Pancreas (tissue), 10 donors: ENCODE measurements around the gene KLHL26. TPM values are rescaled to one million over a fixed set of nuclear protein-coding genes. Genes with fewer than 3 reads are reported as not detected.
"Not testable (repeated sequence)": the region's sequence is repeated elsewhere in the genome, so short reads cannot be mapped to it uniquely, and the experiment has no call there.

Source experiments
- ATAC-seq, 4 donors: fragments of 200-7000 bp; cut with Tn5 transposase; one replicate each; pipeline versions ENCODE4 v1.8.0 to v1.9.1; 2020; ENCODE audit warnings: mild to moderate bottlenecking in 4 of 4, moderate library complexity in 4 of 4
- DNase-seq, 6 donors: peaks; one replicate each; pipeline ENCODE4 v3.0.0-alpha.2; 2020
- FAIRE-seq: peaks from 2 replicates; lab custom pipeline; 2012; peaks lifted over from hg19 to GRCh38; lab: Jason Lieb, UNC
- H3K27ac ChIP-seq, 4 donors: fragments of 200-600 bp; sonication (generic); 1 replicate in 3 of 4; 2 replicates in 1 of 4; pipeline versions ENCODE4 v1.5.0 to v1.8.0; 2020
- H3K27me3 ChIP-seq, 4 donors: fragments of 200-600 bp; one replicate each; pipeline ENCODE4 v1.8.0; 2021
- H3K36me3 ChIP-seq, 3 donors: fragments of 200-600 bp; sonication (generic) in 1 of 3; one replicate each; pipeline versions ENCODE4 v1.5.0 to v1.8.0; 2020 to 2021
- H3K4me1 ChIP-seq, 3 donors: fragments of 200-600 bp; one replicate each; pipeline ENCODE4 v1.8.0; 2021
- H3K4me3 ChIP-seq, 4 donors: fragments of 200-600 bp; sonication (generic) in 2 of 4; one replicate each; pipeline versions ENCODE4 v1.5.0 to v1.8.0; 2020 to 2021
- H3K9me3 ChIP-seq, 4 donors: fragments of 200-600 bp; one replicate each; pipeline ENCODE4 v1.8.0; 2021
- WGBS, 2 donors: extraction: QIAGEN DNeasy Blood & Tissue Kit; methylation state at CpG; one replicate each; pipeline ENCODE4 v1.1.7; 2013; 5-methylcytosine and 5-hydroxymethylcytosine counted together
- intact Hi-C, 3 donors: fragments of 100-400 bp; cut with DNase I; formaldehyde crosslinking; loops; one replicate each; pipeline versions ENCODE4 v1.11.1 to v1.14.2; 2022
- polyA plus RNA-seq, 2 donors: library from polyadenylated mRNA; stranded (reverse); fragments of 200-250 nt; gene quantifications; one replicate each; pipeline ENCODE4 v1.2.3, GENCODE V29; 2013
- total RNA-seq, 6 donors: library from RNA; stranded (reverse); fragmentation: NEBNext Ultra II Directional in 4 of 6; extraction: Animal tissue kit (Norgen Biotek cat#: 25700) in 4 of 6; gene quantifications; one replicate each; pipeline versions ENCODE4 v1.2.1 to v1.2.4, GENCODE V29; 2021 to 2023
- TF ChIP-seq, protein P1 (sequence below), 4 donors: fragments of 200-600 bp; sonication (generic) in 3 of 4; IDR thresholded peaks; one replicate each; pipeline versions ENCODE4 v1.5.0 to v1.8.0; 2021; ENCODE audit warnings: antibody characterized with exemption in 4 of 4
- donor health status: healthy with polysubstance abuse.
- donor health status: DM: no; HTN: no; CAD: no; lungs with moderate emphysema.
- donor health status: DM: no; HTN: no; CAD: no.
- donor health status: control.
- donor health status: control.
- donor health status: Bipolar disorder and iron deficiency.
- donor health status: DM: yes; HTN: yes; CAD: no.
- donor health status: DM: no; HTN: no; CAD: no.
- donor health status: DM: no; HTN: no; CAD: no.
- donor health status: DM: yes; HTN: yes; CAD: no.

Gene KLHL26
- total and polyA plus RNA-seq, 8 donors = 3.2 to 7.8 (median 5.0) TPM

DNA sequence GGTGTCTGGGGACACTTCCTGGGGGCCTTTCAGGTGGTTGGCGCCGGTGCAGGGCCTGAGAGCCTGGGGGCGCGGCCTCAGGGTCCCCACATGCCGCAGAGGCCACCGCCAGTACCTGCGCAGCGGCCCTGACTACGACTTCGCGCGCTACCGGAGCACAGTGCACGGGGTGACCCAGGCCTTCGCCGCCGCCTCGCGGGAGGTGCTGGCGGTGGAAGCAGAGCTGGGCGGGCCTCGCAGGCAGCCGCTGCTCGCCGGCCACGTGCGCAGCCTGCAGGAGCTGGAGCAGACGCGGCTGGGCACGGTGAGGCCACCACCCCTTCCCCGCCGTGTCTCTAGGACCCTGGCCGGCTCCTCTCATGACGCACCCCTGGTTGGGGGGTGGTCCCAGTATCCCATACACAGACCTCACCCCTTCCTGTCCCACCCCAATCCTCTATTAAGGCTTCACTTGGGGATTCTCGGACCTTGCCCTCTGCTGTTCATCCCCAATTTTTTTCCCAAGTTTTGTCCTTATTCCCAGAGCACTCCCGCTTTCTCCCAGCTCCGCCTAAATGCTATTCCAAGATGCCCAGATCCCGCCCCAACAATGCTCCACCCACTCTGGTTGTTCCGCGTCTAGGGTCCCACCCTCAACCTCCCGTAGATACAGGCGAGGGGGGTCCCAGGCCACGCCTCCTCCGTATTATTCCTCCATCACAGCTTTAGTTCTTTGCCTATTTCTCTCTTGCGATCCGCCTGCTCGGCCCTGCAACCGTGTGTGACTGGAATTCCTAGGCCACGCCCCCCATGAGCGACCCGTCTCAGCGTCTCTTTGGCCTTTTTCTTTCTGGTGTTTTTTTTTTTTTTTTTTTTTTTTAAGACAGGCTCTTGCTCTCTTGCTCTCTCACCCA lies 47.2 kb upstream of the KLHL26 start:
- TF ChIP-seq, protein P1, sequence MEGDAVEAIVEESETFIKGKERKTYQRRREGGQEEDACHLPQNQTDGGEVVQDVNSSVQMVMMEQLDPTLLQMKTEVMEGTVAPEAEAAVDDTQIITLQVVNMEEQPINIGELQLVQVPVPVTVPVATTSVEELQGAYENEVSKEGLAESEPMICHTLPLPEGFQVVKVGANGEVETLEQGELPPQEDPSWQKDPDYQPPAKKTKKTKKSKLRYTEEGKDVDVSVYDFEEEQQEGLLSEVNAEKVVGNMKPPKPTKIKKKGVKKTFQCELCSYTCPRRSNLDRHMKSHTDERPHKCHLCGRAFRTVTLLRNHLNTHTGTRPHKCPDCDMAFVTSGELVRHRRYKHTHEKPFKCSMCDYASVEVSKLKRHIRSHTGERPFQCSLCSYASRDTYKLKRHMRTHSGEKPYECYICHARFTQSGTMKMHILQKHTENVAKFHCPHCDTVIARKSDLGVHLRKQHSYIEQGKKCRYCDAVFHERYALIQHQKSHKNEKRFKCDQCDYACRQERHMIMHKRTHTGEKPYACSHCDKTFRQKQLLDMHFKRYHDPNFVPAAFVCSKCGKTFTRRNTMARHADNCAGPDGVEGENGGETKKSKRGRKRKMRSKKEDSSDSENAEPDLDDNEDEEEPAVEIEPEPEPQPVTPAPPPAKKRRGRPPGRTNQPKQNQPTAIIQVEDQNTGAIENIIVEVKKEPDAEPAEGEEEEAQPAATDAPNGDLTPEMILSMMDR (IDR thresholded peaks at IDR 0.05) = peak in 1 of 4 donors; percentile 4
- Histone ChIP-seq H3K27me3 (no peaks in the 10 kb centered on the region), H3K27ac (peak overlapping the region; percentile 76 to 90 (median 84)), H3K4me3 (peak overlapping the region; percentile 69 to 99 (median 85)), H3K36me3 (peaks cover 0 to 6% (median 0%) of the 10 kb centered on the region in 3 donors), H3K9me3 (no peaks in the 10 kb centered on the region), H3K4me1 (peaks cover 3 to 9% (median 5%) of the 10 kb centered on the region in 3 donors)
- ATAC-seq = peak; percentile 72 to 79 (median 74)
- peak; percentile 51 to 90 (median 72) for DNase-seq
- intact Hi-C loops = no loop called here
- FAIRE-seq = no peak
- 22 to 24% methylated on average over 44 to 52 of the region's 52 CpGs for WGBS, 2 donors

DNA sequence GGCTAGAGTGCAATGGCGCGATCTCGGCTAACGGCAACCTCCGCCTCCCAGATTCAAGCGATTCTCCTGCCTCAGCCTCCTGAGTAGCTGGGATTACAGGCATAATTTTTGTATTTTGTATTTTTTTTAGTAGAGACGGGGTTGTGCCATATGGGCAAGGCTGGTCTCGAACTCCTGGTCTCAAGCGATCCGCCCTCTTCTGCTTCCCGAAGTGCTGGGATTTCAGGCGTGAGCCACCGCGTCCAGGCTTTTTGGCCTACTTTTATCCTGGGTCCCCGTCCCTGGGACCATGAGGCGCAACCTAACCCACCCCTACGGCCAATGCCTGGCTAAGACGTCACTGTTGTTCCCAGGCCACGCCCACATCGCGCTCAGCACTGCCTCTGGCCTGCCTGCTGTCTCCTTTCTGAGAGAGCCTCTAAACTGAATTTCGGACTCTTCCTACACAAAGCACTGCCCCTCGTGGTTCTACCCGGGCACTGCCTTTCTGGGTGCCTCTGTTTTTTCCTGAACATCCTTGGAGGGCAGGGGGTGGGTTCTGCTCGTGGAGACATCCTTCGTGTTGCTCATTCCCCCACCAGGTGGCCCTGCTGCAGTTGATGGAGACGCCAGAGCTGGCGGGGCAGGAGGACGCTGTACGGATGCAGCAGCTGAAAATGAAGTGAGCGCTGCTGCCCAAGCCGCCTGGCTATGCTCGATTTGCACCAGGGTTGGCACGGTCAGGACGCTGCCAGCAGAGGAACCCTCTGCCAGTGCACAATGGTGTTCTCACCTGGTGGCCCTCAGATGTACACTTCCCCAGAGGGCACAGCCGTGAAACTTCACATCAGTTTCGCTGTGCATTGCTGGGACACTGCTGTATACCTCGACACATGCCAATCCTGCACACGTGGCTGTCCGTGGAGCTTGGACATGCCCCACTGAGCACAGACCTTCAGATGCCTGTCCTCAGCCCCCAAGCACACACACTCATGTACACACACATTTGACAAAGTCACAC lies 46.3 kb upstream of the KLHL26 start:
- TF ChIP-seq, protein P1 (IDR thresholded peaks at IDR 0.05) = no peak
- H3K27me3 ChIP-seq = no peaks in the 10 kb centered on the region
- FAIRE-seq (no peak), ATAC-seq (no peak), DNase-seq (peak in 1 of 6 donors; percentile 64)
- no peak overlapping the region for H3K4me3 ChIP-seq
- H3K9me3 ChIP-seq = no peaks in the 10 kb centered on the region
- peaks cover 5 to 14% (median 8%) of the 10 kb centered on the region in 3 donors for H3K4me1 ChIP-seq
- intact Hi-C loops = no loop called here
- no peak overlapping the region for H3K27ac ChIP-seq
- peaks cover 0 to 6% (median 0%) of the 10 kb centered on the region in 3 donors for H3K36me3 ChIP-seq
- 86 to 88% methylated on average over 40 of the region's 40 CpGs for WGBS, 2 donors

DNA sequence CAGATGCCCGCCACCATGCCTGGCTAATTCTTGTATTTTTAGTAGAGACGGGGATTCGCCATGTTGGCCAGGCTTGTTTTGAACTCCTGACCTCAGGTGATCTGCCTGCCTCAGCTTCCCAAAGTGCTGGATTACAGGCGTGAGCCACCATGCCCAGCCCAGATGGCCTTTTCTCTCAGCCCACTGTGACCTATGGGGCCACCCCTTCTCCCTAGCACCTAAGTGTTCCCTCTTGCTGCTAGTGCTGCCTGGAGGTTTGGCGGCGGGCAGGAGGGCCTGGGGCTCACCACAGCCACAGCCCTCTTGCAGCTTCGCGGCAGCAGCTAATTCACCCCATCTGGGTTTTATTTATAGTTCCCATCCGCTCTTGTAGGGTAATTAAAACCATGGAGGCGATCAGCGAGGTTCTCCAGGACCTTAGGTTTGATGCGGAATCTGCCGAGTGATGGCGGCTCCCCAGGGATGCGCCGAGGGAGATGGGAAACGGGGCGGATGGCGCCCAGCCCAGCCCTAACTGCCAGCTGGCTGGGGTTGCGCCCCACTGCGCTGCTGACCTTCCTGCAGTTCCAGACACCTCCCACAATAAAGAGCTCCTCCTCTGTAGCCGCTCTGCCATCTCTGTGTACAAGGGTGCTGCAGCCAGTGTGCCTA lies 45.0 kb upstream of the KLHL26 start:
- no peak for ATAC-seq
- Histone ChIP-seq H3K4me3 (no peak overlapping the region), H3K27me3 (no peaks in the 10 kb centered on the region), H3K27ac (no peak overlapping the region), H3K9me3 (no peaks in the 10 kb centered on the region), H3K36me3 (peaks cover 0 to 6% (median 0%) of the 10 kb centered on the region in 3 donors), H3K4me1 (peaks cover 5 to 16% (median 8%) of the 10 kb centered on the region in 3 donors)
- intact Hi-C loops = no loop called here
- WGBS, 2 donors = 92 to 94% methylated on average over 22 of the region's 22 CpGs
- DNase-seq = peak in 1 of 6 donors; percentile 47
- TF ChIP-seq, protein P1 (IDR thresholded peaks at IDR 0.05) = no peak
- FAIRE-seq = no peak

DNA sequence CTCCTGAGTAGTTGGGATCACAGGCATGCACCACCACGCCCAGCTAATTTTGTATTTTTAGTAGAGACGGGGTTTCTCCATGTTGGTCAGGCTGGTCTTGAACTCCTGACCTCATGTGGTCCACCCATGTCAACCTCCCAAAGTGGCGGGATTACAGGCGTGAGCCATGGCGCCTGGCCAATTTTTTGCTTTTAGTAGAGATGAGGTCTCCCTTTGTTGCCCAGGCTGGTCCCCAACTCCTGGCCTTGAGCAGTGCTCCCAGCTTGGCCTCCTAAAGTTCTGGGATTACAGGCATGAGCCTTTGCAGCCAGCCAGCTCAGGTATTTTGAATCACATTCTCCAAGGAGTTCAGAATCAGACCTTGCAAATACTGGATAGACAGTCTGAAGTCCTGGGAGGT lies 44.1 kb upstream of the KLHL26 start:
- H3K4me1 ChIP-seq = peaks cover 5 to 16% (median 8%) of the 10 kb centered on the region in 3 donors
- H3K27me3 ChIP-seq, H3K36me3 ChIP-seq, FAIRE-seq, intact Hi-C loops, H3K9me3 ChIP-seq, H3K27ac ChIP-seq, H3K4me3 ChIP-seq, ATAC-seq: not testable (repeated sequence)
- peak in 1 of 6 donors; percentile 39 for DNase-seq
- WGBS, 2 donors = 79 to 80% methylated on average over 5 of the region's 5 CpGs
